Peyer's patch (tissue), 4 donors: Measurements from ENCODE around the gene CASQ1. TPM values are rescaled to one million over a fixed set of nuclear protein-coding genes. Genes with fewer than 3 reads are reported as not detected.

Experiments used
- DNase-seq, 3 donors: peaks; one replicate each; pipeline ENCODE4 v3.0.0-alpha.2; 2017 to 2019
- H3K27ac ChIP-seq, 4 donors: fragments of 200-600 bp; sonication (generic); one replicate each; pipeline ENCODE4 v1.5.1; 2016 to 2019
- H3K27me3 ChIP-seq, 2 donors: fragments of 200-600 bp; sonication (generic); one replicate each; pipeline ENCODE4 v1.5.1; 2019
- H3K36me3 ChIP-seq, 3 donors: fragments of 200-600 bp; sonication (generic); one replicate each; pipeline ENCODE4 v1.5.1; 2016 to 2019
- H3K4me1 ChIP-seq, 4 donors: fragments of 200-600 bp; sonication (generic); one replicate each; pipeline ENCODE4 v1.5.1; 2016 to 2019
- H3K4me3 ChIP-seq, 4 donors: fragments of 200-600 bp; sonication (generic); 1 replicate in 3 of 4; 2 replicates in 1 of 4; pipeline ENCODE4 v1.5.1; 2016 to 2019; ENCODE audit warnings: mild to moderate bottlenecking in 1 of 4
- H3K9me3 ChIP-seq, 4 donors: fragments of 200-600 bp; sonication (generic); one replicate each; pipeline ENCODE4 v1.5.1; 2016 to 2019; ENCODE audit warnings: mild to moderate bottlenecking in 1 of 4
- CTCF ChIP-seq, 6 experiments: fragments of 450-650 bp in 4 of 6; fragments of 200-600 bp in 2 of 6; sonication (generic) in 1 of 6; IDR thresholded peaks; one replicate each; pipeline ENCODE4 v1.5.1; 2017 to 2019; ENCODE audit warnings: antibody characterized with exemption in 6 of 6, mild to moderate bottlenecking in 3 of 6, moderate library complexity in 1 of 6
- POLR2A ChIP-seq, 2 donors: fragments of 450-650 bp; IDR thresholded peaks; one replicate each; pipeline ENCODE4 v1.5.1; 2017; ENCODE audit warnings: antibody characterized with exemption in 2 of 2, mild to moderate bottlenecking in 2 of 2, moderate library complexity in 2 of 2
- total RNA-seq, 4 donors: library from RNA; depleted of rRNA; stranded (reverse); fragments of >200 nt; gene quantifications; one replicate each; pipeline ENCODE4 v1.1.0, GENCODE V29; 2016

Gene CASQ1
- total RNA-seq, 4 donors from 2014 or later: 2.6 TPM; not detected in 3

GRCh38 chr1:160214481-160215140 lies 24.2 kb downstream of the CASQ1 start:
- Histone ChIP-seq H3K27ac (no peak overlapping the region), H3K4me3 (no peak overlapping the region), H3K27me3 (no peaks in the 10 kb centered on the region), H3K9me3 (no peaks in the 10 kb centered on the region), H3K36me3 (peaks cover 0 to 88% (median 0%) of the 10 kb centered on the region in 3 donors), H3K4me1 (peaks cover 0 to 40% (median 0%) of the 10 kb centered on the region in 4 donors)
- TF ChIP-seq POLR2A (IDR thresholded peaks at IDR 0.05) (no peak), CTCF (IDR thresholded peaks at IDR 0.05) (no peak)
- no peak for DNase-seq

GRCh38 chr1:160216301-160216700 lies 25.9 kb downstream of the CASQ1 start:
- Histone ChIP-seq H3K36me3 (peaks cover 0 to 99% (median 0%) of the 10 kb centered on the region in 3 donors), H3K27me3 (no peaks in the 10 kb centered on the region), H3K27ac (no peak overlapping the region), H3K4me1 (peaks cover 0 to 28% (median 0%) of the 10 kb centered on the region in 4 donors), H3K9me3 (no peaks in the 10 kb centered on the region), H3K4me3 (no peak overlapping the region)
- no peak for TF ChIP-seq CTCF (IDR thresholded peaks at IDR 0.05)
- TF ChIP-seq POLR2A (IDR thresholded peaks at IDR 0.05): no peak
- DNase-seq: no peak

- H3K36me3 ChIP-seq: peaks cover 0 to 99% (median 0%) of the 10 kb centered on the region in 3 donors
- no peak overlapping the region for H3K4me3 ChIP-seq
- DNase-seq: peak in 2 of 3 donors; percentile 59 to 65
- peak overlapping the region; percentile 4 to 64 (median 32) for H3K27ac ChIP-seq
- TF ChIP-seq POLR2A (IDR thresholded peaks at IDR 0.05): no peak
- no peak for TF ChIP-seq CTCF (IDR thresholded peaks at IDR 0.05)
- no peaks in the 10 kb centered on the region for H3K27me3 ChIP-seq
- H3K4me1 ChIP-seq: peaks cover 0 to 28% (median 0%) of the 10 kb centered on the region in 4 donors
- no peaks in the 10 kb centered on the region for H3K9me3 ChIP-seq
Measured at GRCh38 chr1:160217481-160218051, 27.2 kb downstream of the CASQ1 start.

- TF ChIP-seq POLR2A (IDR thresholded peaks at IDR 0.05) (no peak), CTCF (IDR thresholded peaks at IDR 0.05) (peak in 4 of 6 experiments; percentile 34 to 54 (median 43))
- Histone ChIP-seq H3K4me3 (no peak overlapping the region), H3K9me3 (no peaks in the 10 kb centered on the region), H3K27me3 (no peaks in the 10 kb centered on the region), H3K27ac (peak overlapping the region in 3 of 4 donors; percentile 4 to 42 (median 25)), H3K4me1 (peaks cover 0 to 28% (median 0%) of the 10 kb centered on the region in 4 donors), H3K36me3 (peaks cover 0 to 99% (median 3%) of the 10 kb centered on the region in 3 donors)
- DNase-seq: peak in 1 of 3 donors; percentile 57
Measured at GRCh38 chr1:160219062-160219929, 28.9 kb downstream of the CASQ1 start.

- DNase-seq: no peak
- Histone ChIP-seq H3K27me3 (no peaks in the 10 kb centered on the region), H3K36me3 (peaks cover 0 to 99% (median 3%) of the 10 kb centered on the region in 3 donors), H3K4me1 (peaks cover 0 to 28% (median 0%) of the 10 kb centered on the region in 4 donors), H3K27ac (no peak overlapping the region), H3K9me3 (no peaks in the 10 kb centered on the region), H3K4me3 (no peak overlapping the region)
- no peak for TF ChIP-seq CTCF (IDR thresholded peaks at IDR 0.05)
- no peak for TF ChIP-seq POLR2A (IDR thresholded peaks at IDR 0.05)
Measured at GRCh38 chr1:160220301-160220700, 29.9 kb downstream of the CASQ1 start.
